Occipital lobe (tissue), 2 donors: Measurements from ENCODE around the gene TSC2. TPM values are rescaled to one million over a fixed set of nuclear protein-coding genes. Genes with fewer than 3 reads are reported as not detected.
"Not testable (repeated sequence)": the region's sequence is repeated elsewhere in the genome, so short reads cannot be mapped to it uniquely, and the experiment has no call there.

ENCODE experiments used
- DNase-seq: peaks from one replicate; lab custom pipeline; 2025; lab: John Stamatoyannopoulos, UW
- total RNA-seq: library from RNA; depleted of rRNA; stranded (reverse); fragments of >200 nt; gene quantifications from one replicate; pipeline ENCODE4 v1.2.3, GENCODE V29; 2014

TSC2 gene
- total RNA-seq, 1 donor from 2014 or later = 47.3 TPM

- DNase-seq = no peak
These were observed 37.3 kb downstream of the TSC2 start for GRCh38 chr16:2084895-2085625.

GRCh38 chr16:2085669-2086068, 37.9 kb downstream of the TSC2 start:
- DNase-seq = no peak

GRCh38 chr16:2086106-2086742, 38.4 kb downstream of the TSC2 start:
- DNase-seq = no peak

GRCh38 chr16:2086812-2087747, 39.3 kb downstream of the TSC2 start:
- no peak for DNase-seq

GRCh38 chr16:2087748-2088631, 40.2 kb downstream of the TSC2 start:
- no peak for DNase-seq

GRCh38 chr16:2088759-2089358, 41.1 kb downstream of the TSC2 start:
- DNase-seq = no peak

GRCh38 chr16:2089706-2090480, 42.1 kb downstream of the TSC2 start:
- no peak for DNase-seq

- no peak for DNase-seq
These were observed 42.6 kb downstream of the TSC2 start for GRCh38 chr16:2090481-2090776.

- no peak for DNase-seq
These were observed 43.2 kb downstream of the TSC2 start for GRCh38 chr16:2090777-2091546.

GRCh38 chr16:2091547-2092255, 43.9 kb downstream of the TSC2 start:
- no peak for DNase-seq

- DNase-seq = no peak
These were observed 44.5 kb downstream of the TSC2 start for GRCh38 chr16:2092256-2092620.

GRCh38 chr16:2092866-2093265, 45.1 kb downstream of the TSC2 start:
- no peak for DNase-seq

GRCh38 chr16:2093793-2094192, 46.0 kb downstream of the TSC2 start:
- DNase-seq = no peak

GRCh38 chr16:2095315-2095853, 47.6 kb downstream of the TSC2 start:
- DNase-seq = no peak

GRCh38 chr16:2095918-2096582, 48.3 kb downstream of the TSC2 start:
- DNase-seq = no peak

GRCh38 chr16:2096853-2097595, 49.2 kb downstream of the TSC2 start:
- no peak for DNase-seq

- DNase-seq = not testable (repeated sequence)
These were observed 49.9 kb downstream of the TSC2 start for GRCh38 chr16:2097689-2098088.
